ENCODE measurements around the gene IL1RAP.

The IL1RAP gene

DNA sequence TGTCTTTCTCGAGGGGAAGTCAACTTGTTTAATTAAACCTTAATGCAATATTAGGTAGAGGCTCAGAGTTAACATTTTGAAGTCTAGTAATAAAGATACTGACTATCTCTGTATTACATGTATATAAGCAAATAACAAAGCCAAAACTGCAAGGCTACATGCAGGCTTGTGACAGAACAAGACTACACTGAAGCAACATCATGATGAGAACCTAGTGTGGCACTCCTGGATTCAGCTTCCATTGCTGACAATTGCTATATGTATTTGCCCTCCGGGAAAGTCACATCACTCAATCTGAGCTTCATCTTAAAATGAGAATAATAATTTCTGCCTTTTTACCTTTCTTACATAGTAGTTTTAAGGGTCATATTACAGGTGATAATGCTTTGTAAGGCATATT lies 15.6 kb upstream of the IL1RAP start:
- H3K36me3 ChIP-seq (ENCODE audit: control insufficient read depth, insufficient read depth, low read length), result no peaks in the 10 kb centered on the region
- no peak overlapping the region for H3K9ac ChIP-seq
- H3K4me3 ChIP-seq (ENCODE audit: low read depth, low read length), result no peak overlapping the region
- H3K4me1 ChIP-seq, result no peaks in the 10 kb centered on the region
- no peaks in the 10 kb centered on the region for H3K79me2 ChIP-seq
- TF ChIP-seq, protein P1, sequence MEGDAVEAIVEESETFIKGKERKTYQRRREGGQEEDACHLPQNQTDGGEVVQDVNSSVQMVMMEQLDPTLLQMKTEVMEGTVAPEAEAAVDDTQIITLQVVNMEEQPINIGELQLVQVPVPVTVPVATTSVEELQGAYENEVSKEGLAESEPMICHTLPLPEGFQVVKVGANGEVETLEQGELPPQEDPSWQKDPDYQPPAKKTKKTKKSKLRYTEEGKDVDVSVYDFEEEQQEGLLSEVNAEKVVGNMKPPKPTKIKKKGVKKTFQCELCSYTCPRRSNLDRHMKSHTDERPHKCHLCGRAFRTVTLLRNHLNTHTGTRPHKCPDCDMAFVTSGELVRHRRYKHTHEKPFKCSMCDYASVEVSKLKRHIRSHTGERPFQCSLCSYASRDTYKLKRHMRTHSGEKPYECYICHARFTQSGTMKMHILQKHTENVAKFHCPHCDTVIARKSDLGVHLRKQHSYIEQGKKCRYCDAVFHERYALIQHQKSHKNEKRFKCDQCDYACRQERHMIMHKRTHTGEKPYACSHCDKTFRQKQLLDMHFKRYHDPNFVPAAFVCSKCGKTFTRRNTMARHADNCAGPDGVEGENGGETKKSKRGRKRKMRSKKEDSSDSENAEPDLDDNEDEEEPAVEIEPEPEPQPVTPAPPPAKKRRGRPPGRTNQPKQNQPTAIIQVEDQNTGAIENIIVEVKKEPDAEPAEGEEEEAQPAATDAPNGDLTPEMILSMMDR (IDR thresholded peaks at IDR 0.05), result no peak
- no peak overlapping the region for H2AFZ ChIP-seq
- H3K4me2 ChIP-seq (ENCODE audit: low read length), result no peak overlapping the region
- H3K27ac ChIP-seq, result no peak overlapping the region
- no peaks in the 10 kb centered on the region for H3K27me3 ChIP-seq (ENCODE audit: control insufficient read depth, insufficient read depth, low read length)
- H3K9me3 ChIP-seq (ENCODE audit: control insufficient read depth, low read length), result no peaks in the 10 kb centered on the region

DNA sequence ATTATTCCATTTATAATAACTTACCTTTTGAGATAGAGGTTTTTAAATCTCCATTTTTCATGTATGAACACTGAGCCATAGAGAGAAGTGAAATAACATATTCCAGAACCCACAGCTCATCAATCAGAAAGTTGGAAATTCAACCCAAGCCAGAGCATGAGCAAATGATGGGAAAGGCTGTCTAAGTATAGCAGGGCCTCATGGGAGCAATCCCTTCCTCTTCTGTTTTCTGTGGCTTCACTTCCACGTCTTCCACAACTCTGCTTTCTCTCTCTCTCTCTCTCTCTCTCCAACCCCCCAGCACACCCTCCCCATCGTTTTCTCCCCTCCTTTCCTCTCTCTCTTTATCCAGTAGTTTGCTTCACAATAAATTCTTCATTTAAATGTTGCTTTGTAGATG lies 14.8 kb upstream of the IL1RAP start:
- H3K4me3 ChIP-seq (ENCODE audit: low read depth, low read length), result no peak overlapping the region
- TF ChIP-seq, protein P1 (IDR thresholded peaks at IDR 0.05), result no peak
- H3K9me3 ChIP-seq (ENCODE audit: control insufficient read depth, low read length), result no peaks in the 10 kb centered on the region
- H3K27ac ChIP-seq, result no peak overlapping the region
- no peaks in the 10 kb centered on the region for H3K4me1 ChIP-seq
- H3K9ac ChIP-seq, result no peak overlapping the region
- H2AFZ ChIP-seq, result no peak overlapping the region
- H3K79me2 ChIP-seq, result no peaks in the 10 kb centered on the region
- no peaks in the 10 kb centered on the region for H3K36me3 ChIP-seq (ENCODE audit: control insufficient read depth, insufficient read depth, low read length)
- no peaks in the 10 kb centered on the region for H3K27me3 ChIP-seq (ENCODE audit: control insufficient read depth, insufficient read depth, low read length)
- no peak overlapping the region for H3K4me2 ChIP-seq (ENCODE audit: low read length)

DNA sequence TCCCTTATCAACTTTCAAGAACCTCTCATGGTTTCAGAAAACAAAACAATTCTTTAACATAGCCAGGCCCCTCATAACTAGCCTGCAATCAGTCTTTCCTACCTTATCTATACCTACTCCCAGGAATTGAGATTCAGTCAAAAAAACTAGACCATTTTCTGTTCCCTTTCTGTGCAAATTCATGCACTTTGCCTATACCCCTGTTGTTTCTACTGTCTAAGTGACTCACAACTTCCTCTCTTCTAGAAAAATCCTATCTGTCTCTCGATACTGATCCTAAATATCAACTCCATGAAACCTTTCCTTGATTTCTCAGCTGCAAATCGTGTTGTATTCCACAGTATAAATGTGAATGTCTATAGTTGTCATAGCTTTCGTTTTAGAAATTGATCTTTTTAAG lies 10.9 kb upstream of the IL1RAP start:
- no peak overlapping the region for H3K27ac ChIP-seq
- TF ChIP-seq, protein P1 (IDR thresholded peaks at IDR 0.05), result no peak
- no peaks in the 10 kb centered on the region for H3K4me1 ChIP-seq
- H3K4me3 ChIP-seq (ENCODE audit: low read depth, low read length), result no peak overlapping the region
- H3K9ac ChIP-seq, result no peak overlapping the region
- H3K4me2 ChIP-seq (ENCODE audit: low read length), result no peak overlapping the region
- H3K36me3 ChIP-seq (ENCODE audit: control insufficient read depth, insufficient read depth, low read length), result no peaks in the 10 kb centered on the region
- no peaks in the 10 kb centered on the region for H3K79me2 ChIP-seq
- no peak overlapping the region for H2AFZ ChIP-seq
- H3K9me3 ChIP-seq (ENCODE audit: control insufficient read depth, low read length), result no peaks in the 10 kb centered on the region
- H3K27me3 ChIP-seq (ENCODE audit: control insufficient read depth, insufficient read depth, low read length), result no peaks in the 10 kb centered on the region

DNA sequence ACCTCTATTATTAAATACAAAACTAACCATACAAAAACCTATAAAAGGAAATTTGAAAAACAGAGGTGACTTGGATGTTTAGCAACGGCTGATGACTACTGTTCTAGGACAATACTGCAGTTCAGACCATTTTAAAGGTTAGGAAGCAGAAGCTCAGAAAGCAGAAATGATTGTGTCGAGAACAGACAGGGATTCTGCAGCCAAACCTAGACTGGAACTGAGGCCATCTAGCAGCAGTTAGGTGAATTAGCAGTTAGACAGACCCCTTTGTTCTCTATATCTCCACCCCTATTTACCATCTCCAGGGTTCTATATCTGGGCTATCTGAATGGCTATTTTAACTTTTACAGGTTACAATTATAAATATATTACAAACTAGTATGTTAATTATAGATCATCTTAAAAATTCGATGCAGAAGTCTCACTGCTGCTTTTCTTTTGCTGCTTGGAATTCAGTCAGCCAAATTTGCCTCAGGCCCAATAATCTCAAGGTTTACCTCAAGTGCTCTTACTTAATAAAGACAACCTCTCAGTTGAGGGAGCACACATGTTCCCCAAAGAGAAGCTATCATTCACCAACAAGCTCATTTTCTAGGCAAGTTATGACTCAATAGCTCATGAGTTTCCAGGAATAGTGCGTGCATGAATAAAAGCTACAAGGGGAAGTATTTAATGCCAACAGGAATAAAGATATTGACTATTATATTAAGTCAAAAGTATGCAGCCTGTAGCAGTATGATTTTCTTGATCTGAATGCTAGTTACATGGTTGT lies 9.3 kb upstream of the IL1RAP start:
- Histone ChIP-seq H3K4me3 (ENCODE audit: low read depth, low read length) (no peak overlapping the region), H3K36me3 (ENCODE audit: control insufficient read depth, insufficient read depth, low read length) (no peaks in the 10 kb centered on the region), H3K4me1 (no peaks in the 10 kb centered on the region), H3K27ac (no peak overlapping the region), H3K4me2 (ENCODE audit: low read length) (no peak overlapping the region), H3K9ac (no peak overlapping the region), H2AFZ (no peak overlapping the region), H3K9me3 (ENCODE audit: control insufficient read depth, low read length) (no peaks in the 10 kb centered on the region), H3K79me2 (no peaks in the 10 kb centered on the region), H3K27me3 (ENCODE audit: control insufficient read depth, insufficient read depth, low read length) (no peaks in the 10 kb centered on the region)
- TF ChIP-seq, protein P1 (IDR thresholded peaks at IDR 0.05), result no peak

Data from parathyroid adenoma (tissue), 2 donors.